Activated CD4-positive, alpha-beta T cell treated with anti-CD3 and anti-CD28 coated beads, Interleukin-2, amount 50 U/mL, for 1 hour (primary cell): ENCODE data around the gene CDAN1.
"Not testable (repeated sequence)": the region's sequence is repeated elsewhere in the genome, so short reads cannot be mapped to it uniquely, and the experiment has no call there.

Experiments
- DNase-seq: peaks from one replicate; pipeline ENCODE4 v3.0.0-alpha.2; 2020

Gene CDAN1

GRCh38 chr15:42704492-42704926 lies 32.4 kb downstream of the CDAN1 start:
- peak; percentile 51 for DNase-seq

- no peak for DNase-seq
Measured at GRCh38 chr15:42696626-42697025, 40.3 kb downstream of the CDAN1 start.

- DNase-seq = no peak
Measured at GRCh38 chr15:42695527-42696071, 41.3 kb downstream of the CDAN1 start.

- no peak for DNase-seq
Measured at GRCh38 chr15:42694398-42694797, 42.5 kb downstream of the CDAN1 start.

- no peak for DNase-seq
Measured at GRCh38 chr15:42693942-42694341, 43.0 kb downstream of the CDAN1 start.

GRCh38 chr15:42693496-42693895 lies 43.4 kb downstream of the CDAN1 start:
- no peak for DNase-seq

GRCh38 chr15:42692997-42693396 lies 43.9 kb downstream of the CDAN1 start:
- no peak for DNase-seq

- DNase-seq = no peak
Measured at GRCh38 chr15:42692536-42692935, 44.4 kb downstream of the CDAN1 start.

GRCh38 chr15:42691770-42692169 lies 45.2 kb downstream of the CDAN1 start:
- no peak for DNase-seq

- no peak for DNase-seq
Measured at GRCh38 chr15:42691308-42691707, 45.6 kb downstream of the CDAN1 start.

GRCh38 chr15:42688301-42688700 lies 48.6 kb downstream of the CDAN1 start:
- DNase-seq = no peak

- DNase-seq = no peak
Measured at GRCh38 chr15:42687740-42688139, 49.2 kb downstream of the CDAN1 start.

- DNase-seq = no peak
Measured at GRCh38 chr15:42686281-42686680, 50.6 kb downstream of the CDAN1 start.

- DNase-seq = no peak
Measured at GRCh38 chr15:42681119-42681518, 55.8 kb downstream of the CDAN1 start.

GRCh38 chr15:42680142-42680482 lies 56.8 kb downstream of the CDAN1 start:
- DNase-seq = not testable (repeated sequence)

- no peak for DNase-seq
Measured at GRCh38 chr15:42679285-42680141, 57.4 kb downstream of the CDAN1 start.

- no peak for DNase-seq
Measured at GRCh38 chr15:42675021-42675420, 61.9 kb downstream of the CDAN1 start.

GRCh38 chr15:42674472-42674871 lies 62.5 kb downstream of the CDAN1 start:
- DNase-seq = no peak
